Trophoblast cell (in vitro differentiated cells and primary cell): ENCODE measurements around the gene NAT8.
"Not testable (repeated sequence)": the region's sequence is repeated elsewhere in the genome, so short reads cannot be mapped to it uniquely, and the experiment has no call there.

ENCODE experiments used
- DNase-seq, 2 donors: peaks; one replicate each; pipeline ENCODE4 v3.0.0-alpha.2; 2016
- H2AFZ ChIP-seq: 2 replicates; pipeline ENCODE4 v1.6.1; 2013; ENCODE audit warnings: low read length, moderate library complexity, mild to moderate bottlenecking; ENCODE audit not compliant: insufficient read depth, poor library complexity
- H2AK5ac ChIP-seq: 2 replicates; pipeline ENCODE4 v1.6.1; 2013; ENCODE audit warnings: mild to moderate bottlenecking, low read length
- H2BK120ac ChIP-seq: 2 replicates; pipeline ENCODE4 v1.6.1; 2013; ENCODE audit warnings: low read length, mild to moderate bottlenecking, moderate library complexity; ENCODE audit not compliant: insufficient read depth, poor library complexity
- H2BK12ac ChIP-seq: 2 replicates; pipeline ENCODE4 v1.6.1; 2013; ENCODE audit warnings: mild to moderate bottlenecking, low read length, moderate library complexity
- H2BK5ac ChIP-seq: 2 replicates; pipeline ENCODE4 v1.6.1; 2013; ENCODE audit warnings: low read length, low read depth, moderate library complexity, mild to moderate bottlenecking; ENCODE audit not compliant: poor library complexity
- H3K14ac ChIP-seq: 2 replicates; pipeline ENCODE4 v1.6.1; 2013; ENCODE audit warnings: mild to moderate bottlenecking, low read length
- H3K18ac ChIP-seq: 2 replicates; pipeline ENCODE4 v1.6.1; 2013; ENCODE audit warnings: mild to moderate bottlenecking, low read length
- H3K23ac ChIP-seq: 2 replicates; pipeline ENCODE4 v1.6.1; 2013; ENCODE audit warnings: low read length
- H3K27ac ChIP-seq: 2 replicates; pipeline ENCODE4 v1.5.1; 2013; ENCODE audit warnings: low read depth, mild to moderate bottlenecking, inconsistent platforms, low read length, moderate library complexity
- H3K27me3 ChIP-seq: 2 replicates; pipeline ENCODE4 v1.6.1; 2013; ENCODE audit warnings: inconsistent platforms, mild to moderate bottlenecking, low read length, moderate library complexity; ENCODE audit not compliant: insufficient read depth
- H3K36me3 ChIP-seq, 2 experiments: 1 replicate in 1 of 2; 2 replicates in 1 of 2; pipeline ENCODE4 v1.6.1; 2013; ENCODE audit warnings: low read length in 2 of 2, mild to moderate bottlenecking in 2 of 2, moderate library complexity in 1 of 2; ENCODE audit not compliant: insufficient read depth in 2 of 2, control insufficient read depth in 1 of 2
- H3K4ac ChIP-seq: 2 replicates; pipeline ENCODE4 v1.6.1; 2013; ENCODE audit warnings: low read depth, mild to moderate bottlenecking, low read length, moderate library complexity
- H3K4me1 ChIP-seq, 2 experiments: 1 replicate in 1 of 2; 2 replicates in 1 of 2; pipeline ENCODE4 v1.6.1; 2013; ENCODE audit warnings: low read length in 2 of 2, mild to moderate bottlenecking in 2 of 2, moderate library complexity in 1 of 2; ENCODE audit not compliant: insufficient read depth in 2 of 2, control insufficient read depth in 1 of 2
- H3K4me2 ChIP-seq: 2 replicates; pipeline ENCODE4 v1.6.1; 2013; ENCODE audit warnings: inconsistent platforms, mild to moderate bottlenecking, low read length, moderate library complexity
- H3K4me3 ChIP-seq: 2 replicates; pipeline ENCODE4 v1.5.1; 2013; ENCODE audit warnings: mild to moderate bottlenecking, low read depth, low read length, inconsistent platforms
- H3K79me1 ChIP-seq: one replicate; pipeline ENCODE4 v1.6.1; 2013; ENCODE audit warnings: low read length
- H3K79me2 ChIP-seq: 2 replicates; pipeline ENCODE4 v1.6.1; 2013; ENCODE audit warnings: low read length, mild to moderate bottlenecking; ENCODE audit not compliant: control insufficient read depth, insufficient read depth, poor library complexity
- H3K9ac ChIP-seq: 2 replicates; pipeline ENCODE4 v1.6.1; 2013; ENCODE audit warnings: mild to moderate bottlenecking, low read length
- H3K9me3 ChIP-seq: 2 replicates; pipeline ENCODE4 v1.6.1; 2013; ENCODE audit warnings: low read depth, mild to moderate bottlenecking, control low read depth, inconsistent platforms, low read length; ENCODE audit not compliant: insufficient read depth
- H4K12ac ChIP-seq: 2 replicates; pipeline ENCODE4 v1.6.1; 2013; ENCODE audit warnings: low read depth, mild to moderate bottlenecking, low read length, moderate library complexity
- H4K8ac ChIP-seq: 2 replicates; pipeline ENCODE4 v1.6.1; 2013; ENCODE audit warnings: low read depth, mild to moderate bottlenecking, low read length, moderate library complexity
- H4K91ac ChIP-seq: one replicate; pipeline ENCODE4 v1.6.1; 2013; ENCODE audit warnings: low read depth, mild to moderate bottlenecking, low read length, moderate library complexity
- WGBS: extraction: QIAGEN DNeasy Blood & Tissue Kit; methylation state at CpG from one replicate; pipeline ENCODE4 v1.1.7; 2013; ENCODE audit warnings: missing lambda C conversion rate; ENCODE audit not compliant: insufficient read length, insufficient coverage; ENCODE audit errors: extremely low coverage; 5-methylcytosine and 5-hydroxymethylcytosine counted together

The NAT8 gene

GRCh38 chr2:73626237-73626636 is 16.0 kb downstream of the NAT8 start:
- not testable (repeated sequence) for H3K79me1 ChIP-seq, H2AFZ ChIP-seq, H3K27me3 ChIP-seq, H3K4me1 ChIP-seq, H3K9me3 ChIP-seq, H3K4me3 ChIP-seq, H3K4ac ChIP-seq, H3K9ac ChIP-seq, H3K4me2 ChIP-seq, H3K23ac ChIP-seq, DNase-seq, H3K14ac ChIP-seq, H4K8ac ChIP-seq, H3K79me2 ChIP-seq, H3K36me3 ChIP-seq, H4K12ac ChIP-seq, H2BK5ac ChIP-seq, H2BK120ac ChIP-seq, H3K27ac ChIP-seq, H4K91ac ChIP-seq, H2AK5ac ChIP-seq, H3K18ac ChIP-seq, H2BK12ac ChIP-seq
- no CpG with 5 or more reads among the region's 5 CpGs for WGBS

- H4K91ac ChIP-seq, H3K79me2 ChIP-seq, H3K4me3 ChIP-seq, H3K9me3 ChIP-seq, H3K4ac ChIP-seq, H3K23ac ChIP-seq, H4K12ac ChIP-seq, H3K14ac ChIP-seq, H3K27ac ChIP-seq, H3K4me1 ChIP-seq, H3K9ac ChIP-seq, H3K79me1 ChIP-seq, H3K18ac ChIP-seq, H2BK5ac ChIP-seq, H2AK5ac ChIP-seq, H3K36me3 ChIP-seq, H4K8ac ChIP-seq, H3K27me3 ChIP-seq, H2BK120ac ChIP-seq, H2BK12ac ChIP-seq, DNase-seq, H3K4me2 ChIP-seq, H2AFZ ChIP-seq: not testable (repeated sequence)
- WGBS: no CpG with 5 or more reads among the region's 9 CpGs
Measured at GRCh38 chr2:73624625-73625024, 17.6 kb downstream of the NAT8 start.

DNA sequence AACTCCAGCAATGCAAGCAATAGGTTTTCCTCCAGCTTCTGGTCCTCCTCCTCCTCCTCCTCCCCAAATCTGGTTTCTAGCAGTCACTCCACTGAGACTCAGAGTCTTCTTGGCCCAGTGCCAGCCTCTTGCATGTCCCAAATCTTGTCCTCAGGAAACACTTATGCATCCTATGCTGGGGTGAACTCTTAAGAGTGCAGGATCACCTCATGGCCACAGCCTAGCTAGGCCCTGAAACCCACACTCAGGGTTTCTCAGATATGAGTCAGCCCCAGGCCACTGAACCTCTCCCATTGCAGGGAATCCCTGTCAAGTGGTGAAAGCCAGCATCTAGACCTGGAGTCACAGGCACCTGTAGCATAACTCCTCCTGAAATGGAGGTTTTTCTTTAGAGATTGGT is 18.2 kb downstream of the NAT8 start:
- H3K23ac ChIP-seq, H3K79me2 ChIP-seq, H3K4ac ChIP-seq, H3K14ac ChIP-seq, H3K4me3 ChIP-seq, DNase-seq, H4K8ac ChIP-seq, H3K4me2 ChIP-seq, H4K12ac ChIP-seq, H2BK5ac ChIP-seq, H3K27ac ChIP-seq, H2AK5ac ChIP-seq, H3K36me3 ChIP-seq, H3K9me3 ChIP-seq, H2BK120ac ChIP-seq, H3K9ac ChIP-seq, H3K4me1 ChIP-seq, H3K18ac ChIP-seq, H2AFZ ChIP-seq, H3K27me3 ChIP-seq, H4K91ac ChIP-seq, H2BK12ac ChIP-seq, H3K79me1 ChIP-seq: not testable (repeated sequence)

GRCh38 chr2:73619925-73620324 is 22.3 kb downstream of the NAT8 start:
- H3K27me3 ChIP-seq, H3K79me2 ChIP-seq, H2BK5ac ChIP-seq, H3K23ac ChIP-seq, H3K18ac ChIP-seq, H2BK120ac ChIP-seq, H4K91ac ChIP-seq, H4K8ac ChIP-seq, H3K9ac ChIP-seq, H2AK5ac ChIP-seq, DNase-seq, H3K79me1 ChIP-seq, H3K27ac ChIP-seq, H4K12ac ChIP-seq, H3K9me3 ChIP-seq, H3K36me3 ChIP-seq, H3K14ac ChIP-seq, H2BK12ac ChIP-seq, H3K4me3 ChIP-seq, H3K4me2 ChIP-seq, H3K4ac ChIP-seq, H2AFZ ChIP-seq, H3K4me1 ChIP-seq: not testable (repeated sequence)
- no CpG with 5 or more reads among the region's 3 CpGs for WGBS

DNA sequence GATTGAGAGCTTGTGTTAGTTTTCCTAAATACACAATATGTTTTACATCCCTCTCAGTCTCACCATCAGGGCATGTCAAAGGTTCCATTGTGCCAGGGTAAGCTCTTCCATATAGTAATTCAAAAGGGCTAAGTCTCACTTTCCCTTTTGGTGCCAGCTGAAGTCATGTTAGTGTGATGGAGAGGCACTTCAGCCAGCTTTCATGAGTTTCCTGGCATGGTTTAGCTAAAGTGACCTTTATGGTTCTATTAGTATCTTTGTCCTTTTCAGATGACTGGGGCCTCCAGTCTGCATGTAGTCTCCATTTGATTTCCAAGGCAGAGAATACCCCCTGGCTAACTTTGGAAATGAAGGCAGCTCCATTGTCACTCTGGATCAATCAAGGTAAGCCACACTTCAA is 27.2 kb downstream of the NAT8 start:
- no peak overlapping the region for H4K91ac ChIP-seq
- no peak overlapping the region for H3K18ac ChIP-seq
- H3K27me3 ChIP-seq: no peaks in the 10 kb centered on the region
- H2BK12ac ChIP-seq: no peak overlapping the region
- H3K14ac ChIP-seq: no peak overlapping the region
- H3K79me2 ChIP-seq: no peaks in the 10 kb centered on the region
- no peaks in the 10 kb centered on the region for H3K36me3 ChIP-seq
- H3K9ac ChIP-seq: no peak overlapping the region
- no peak overlapping the region for H3K4me3 ChIP-seq
- no peak overlapping the region for H2BK5ac ChIP-seq
- H2BK120ac ChIP-seq: no peak overlapping the region
- no peaks in the 10 kb centered on the region for H3K9me3 ChIP-seq
- H3K4me1 ChIP-seq: no peaks in the 10 kb centered on the region
- no peak for DNase-seq
- H3K4ac ChIP-seq: no peak overlapping the region
- H3K4me2 ChIP-seq: no peak overlapping the region
- H3K79me1 ChIP-seq: no peaks in the 10 kb centered on the region
- no peak overlapping the region for H4K12ac ChIP-seq
- H2AK5ac ChIP-seq: no peak overlapping the region
- no peak overlapping the region for H2AFZ ChIP-seq
- H3K23ac ChIP-seq: no peak overlapping the region
- H4K8ac ChIP-seq: no peak overlapping the region
- no peak overlapping the region for H3K27ac ChIP-seq
